Measurements from ENCODE around the gene CCM2. TPM values are rescaled to one million over a fixed set of nuclear protein-coding genes. Genes with fewer than 3 reads are reported as not detected.

The CCM2 gene
- total RNA-seq, 2 donors from 2014 or later: 43.0 to 49.7 TPM

DNA sequence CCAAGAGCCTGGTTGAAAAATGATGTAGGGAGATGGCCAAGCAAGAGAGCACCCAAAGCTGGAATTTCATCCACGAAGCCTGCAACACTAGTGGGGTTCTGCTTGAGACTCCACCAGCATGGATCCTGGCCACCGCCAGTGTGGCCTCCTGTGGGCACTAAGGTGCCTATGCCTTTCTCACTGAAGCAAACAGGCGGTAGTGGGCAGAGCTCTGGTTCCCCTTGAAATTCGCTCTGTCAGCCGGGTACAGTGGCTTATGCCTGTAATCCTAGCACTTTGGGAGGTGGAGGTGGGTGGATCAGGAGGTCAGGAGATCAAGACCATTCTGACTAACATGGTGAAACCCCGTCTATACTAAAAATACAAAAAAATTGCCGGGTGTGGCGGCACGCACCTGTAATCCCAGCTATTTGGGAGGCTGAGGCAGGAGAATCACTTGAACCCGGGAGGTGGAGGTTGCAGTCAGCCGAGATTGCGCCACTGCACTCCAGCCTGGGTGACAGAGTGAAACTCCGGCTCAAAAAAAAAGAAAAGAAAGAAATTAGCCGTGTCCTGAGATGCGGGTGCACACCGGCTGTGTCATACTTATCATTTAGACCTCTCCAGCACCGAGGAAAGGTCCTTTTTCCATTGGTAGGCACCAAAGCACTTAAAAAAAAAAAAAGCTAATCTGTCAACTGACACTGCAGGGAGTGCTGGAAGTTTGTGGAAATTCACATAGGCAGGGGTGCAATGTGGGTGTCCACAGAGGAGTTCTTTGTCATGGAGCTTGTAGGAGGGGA is 28.3 kb downstream of the CCM2 start:
- DNase-seq (ENCODE audit: low spot score) (no peak), ATAC-seq (ENCODE audit: insufficient number of reproducible peaks, low FRiP score, low read depth) (no peak)
- TF ChIP-seq, protein P1, sequence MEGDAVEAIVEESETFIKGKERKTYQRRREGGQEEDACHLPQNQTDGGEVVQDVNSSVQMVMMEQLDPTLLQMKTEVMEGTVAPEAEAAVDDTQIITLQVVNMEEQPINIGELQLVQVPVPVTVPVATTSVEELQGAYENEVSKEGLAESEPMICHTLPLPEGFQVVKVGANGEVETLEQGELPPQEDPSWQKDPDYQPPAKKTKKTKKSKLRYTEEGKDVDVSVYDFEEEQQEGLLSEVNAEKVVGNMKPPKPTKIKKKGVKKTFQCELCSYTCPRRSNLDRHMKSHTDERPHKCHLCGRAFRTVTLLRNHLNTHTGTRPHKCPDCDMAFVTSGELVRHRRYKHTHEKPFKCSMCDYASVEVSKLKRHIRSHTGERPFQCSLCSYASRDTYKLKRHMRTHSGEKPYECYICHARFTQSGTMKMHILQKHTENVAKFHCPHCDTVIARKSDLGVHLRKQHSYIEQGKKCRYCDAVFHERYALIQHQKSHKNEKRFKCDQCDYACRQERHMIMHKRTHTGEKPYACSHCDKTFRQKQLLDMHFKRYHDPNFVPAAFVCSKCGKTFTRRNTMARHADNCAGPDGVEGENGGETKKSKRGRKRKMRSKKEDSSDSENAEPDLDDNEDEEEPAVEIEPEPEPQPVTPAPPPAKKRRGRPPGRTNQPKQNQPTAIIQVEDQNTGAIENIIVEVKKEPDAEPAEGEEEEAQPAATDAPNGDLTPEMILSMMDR (IDR thresholded peaks at IDR 0.05): no peak
- Histone ChIP-seq H3K4me3 (peak overlapping the region; percentile 52), H3K36me3 (peaks cover 3% of the 10 kb centered on the region), H3K4me1 (ENCODE audit: control insufficient read depth in 1 of 2, low read depth in 2 of 2) (peaks cover 3 to 4% of the 10 kb centered on the region in 2 donors), H3K27me3 (replicated peaks; ENCODE audit: insufficient read depth) (no peaks in the 10 kb centered on the region), H3K9me3 (no peaks in the 10 kb centered on the region), H3K27ac (no peak overlapping the region)

DNA sequence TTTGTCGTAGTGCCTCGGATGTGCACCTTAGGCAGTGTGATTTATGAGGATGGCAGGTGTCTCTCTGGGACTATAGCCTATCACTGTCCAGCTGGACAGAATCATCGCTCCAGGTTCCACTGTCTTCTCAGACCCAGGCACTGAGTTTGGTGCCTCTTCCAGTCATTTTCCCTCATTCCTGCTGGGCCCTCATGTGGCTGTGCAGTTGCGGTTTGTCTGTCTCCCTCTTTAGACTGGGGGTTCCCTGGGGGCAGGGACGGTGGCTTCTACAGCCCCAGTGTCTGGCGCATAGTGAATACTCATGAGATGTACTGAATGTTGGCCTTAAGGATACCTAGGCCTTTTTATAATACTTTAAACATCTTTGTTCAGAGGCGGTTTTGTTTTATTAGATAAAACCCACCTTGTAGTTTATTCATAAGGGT is 28.9 kb downstream of the CCM2 start:
- Histone ChIP-seq H3K27ac (no peak overlapping the region), H3K4me1 (ENCODE audit: control insufficient read depth in 1 of 2, low read depth in 2 of 2) (peaks cover 9 to 10% of the 10 kb centered on the region in 2 donors), H3K9me3 (no peaks in the 10 kb centered on the region), H3K36me3 (peaks cover 3% of the 10 kb centered on the region), H3K27me3 (replicated peaks; ENCODE audit: insufficient read depth) (no peaks in the 10 kb centered on the region), H3K4me3 (peak overlapping the region; percentile 52)
- DNase-seq (ENCODE audit: low spot score) (no peak), ATAC-seq (ENCODE audit: insufficient number of reproducible peaks, low FRiP score, low read depth) (no peak)
- TF ChIP-seq, protein P1 (IDR thresholded peaks at IDR 0.05): no peak

DNA sequence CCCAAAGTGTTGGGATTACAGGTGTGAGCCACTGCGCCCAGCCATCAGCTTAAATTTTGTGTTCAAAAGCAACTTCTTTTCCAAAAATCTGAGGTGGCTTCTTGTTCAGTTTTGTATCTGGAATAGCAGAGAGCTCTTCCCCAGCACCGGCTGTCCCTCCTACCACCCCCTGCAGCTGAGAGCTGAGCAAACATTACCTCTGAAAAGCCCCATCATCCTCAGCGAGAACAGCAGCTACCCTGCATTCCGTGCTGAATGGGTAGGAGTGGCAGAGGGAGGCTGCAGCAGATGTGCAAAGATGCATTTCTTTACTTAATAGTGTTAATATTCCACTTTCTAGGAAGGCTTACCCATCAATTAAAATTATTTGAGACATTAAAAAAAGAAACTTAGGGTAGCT is 31.8 kb downstream of the CCM2 start:
- no peak overlapping the region for H3K27ac ChIP-seq
- peaks cover 12 to 18% of the 10 kb centered on the region in 2 donors for H3K4me1 ChIP-seq (ENCODE audit: control insufficient read depth in 1 of 2, low read depth in 2 of 2)
- H3K36me3 ChIP-seq: peaks cover 3% of the 10 kb centered on the region
- H3K27me3 ChIP-seq (replicated peaks; ENCODE audit: insufficient read depth): no peaks in the 10 kb centered on the region
- TF ChIP-seq, protein P1 (IDR thresholded peaks at IDR 0.05): no peak
- H3K4me3 ChIP-seq: no peak overlapping the region
- no peak for ATAC-seq (ENCODE audit: insufficient number of reproducible peaks, low FRiP score, low read depth)
- no peak for DNase-seq (ENCODE audit: low spot score)
- H3K9me3 ChIP-seq: no peaks in the 10 kb centered on the region

DNA sequence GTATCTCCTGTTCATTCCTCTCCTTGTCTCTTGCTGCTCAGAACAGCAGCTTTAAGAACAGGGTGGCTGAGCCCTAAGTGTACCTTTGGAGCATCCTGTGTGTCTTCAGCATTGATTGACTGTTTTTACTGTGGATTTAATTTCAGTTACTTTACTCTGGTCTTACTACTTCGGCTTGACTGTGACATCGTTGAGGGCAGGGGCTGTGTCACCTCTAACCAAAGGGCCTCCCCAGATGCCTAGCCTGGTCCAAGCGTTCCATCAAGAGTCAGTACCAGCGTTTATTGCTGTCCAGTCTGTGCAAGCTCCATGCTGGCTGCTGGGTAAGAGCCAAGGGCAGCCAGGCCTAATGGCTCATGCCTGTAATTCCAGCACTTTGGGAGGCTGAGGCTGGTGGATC is 32.4 kb downstream of the CCM2 start:
- ATAC-seq (ENCODE audit: insufficient number of reproducible peaks, low FRiP score, low read depth) (no peak), DNase-seq (ENCODE audit: low spot score) (no peak)
- Histone ChIP-seq H3K4me1 (ENCODE audit: control insufficient read depth in 1 of 2, low read depth in 2 of 2) (peaks cover 12 to 18% of the 10 kb centered on the region in 2 donors), H3K27ac (no peak overlapping the region), H3K4me3 (no peak overlapping the region), H3K36me3 (no peaks in the 10 kb centered on the region), H3K9me3 (no peaks in the 10 kb centered on the region), H3K27me3 (replicated peaks; ENCODE audit: insufficient read depth) (no peaks in the 10 kb centered on the region)
- TF ChIP-seq, protein P1 (IDR thresholded peaks at IDR 0.05): no peak

DNA sequence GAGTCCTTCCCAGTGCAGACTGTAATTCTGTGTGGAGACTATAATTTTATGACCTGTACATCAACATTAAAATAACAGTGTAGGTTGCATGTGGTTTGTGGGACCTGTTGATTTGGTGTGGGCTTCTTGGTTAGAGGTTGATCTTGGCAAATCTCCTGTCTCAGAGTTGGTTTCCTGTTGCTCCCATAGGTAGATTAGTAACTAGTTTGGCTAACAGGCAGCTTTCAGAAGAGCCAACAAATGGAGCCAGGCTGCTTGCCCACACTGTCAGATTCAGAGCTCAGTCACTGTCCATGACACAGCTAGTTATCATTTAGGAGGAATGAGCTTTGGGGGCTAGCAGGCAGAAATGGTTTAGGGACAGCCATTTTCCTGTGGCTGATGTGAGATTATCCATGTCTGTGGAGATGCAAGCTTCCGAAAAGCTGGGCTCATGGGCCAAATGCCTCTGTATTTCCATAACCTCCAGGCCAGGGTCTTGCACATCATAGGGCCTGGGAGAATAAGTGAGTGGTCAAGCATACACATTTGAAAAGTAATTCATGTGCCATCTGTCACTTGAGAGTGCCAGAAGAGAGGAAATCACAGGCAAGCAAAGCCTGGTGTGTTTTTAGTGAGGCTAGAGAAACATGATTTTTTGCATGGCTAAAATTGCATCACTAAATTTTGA is 33.4 kb downstream of the CCM2 start:
- DNase-seq (ENCODE audit: low spot score): no peak
- no peak overlapping the region for H3K4me3 ChIP-seq
- TF ChIP-seq, protein P1 (IDR thresholded peaks at IDR 0.05): no peak
- H3K4me1 ChIP-seq (ENCODE audit: control insufficient read depth in 1 of 2, low read depth in 2 of 2): peaks cover 12 to 18% of the 10 kb centered on the region in 2 donors
- peak; percentile 17 for ATAC-seq (ENCODE audit: insufficient number of reproducible peaks, low FRiP score, low read depth)
- peak overlapping the region; percentile 19 to 37 for H3K27ac ChIP-seq
- no peaks in the 10 kb centered on the region for H3K36me3 ChIP-seq
- no peaks in the 10 kb centered on the region for H3K9me3 ChIP-seq
- H3K27me3 ChIP-seq (replicated peaks; ENCODE audit: insufficient read depth): no peaks in the 10 kb centered on the region

All from thoracic aorta (tissue), 2 donors.